ENCODE data around the gene DUOX2. TPM values are rescaled to one million over a fixed set of nuclear protein-coding genes. Genes with fewer than 3 reads are reported as not detected.

Gene DUOX2
- polyA plus RNA-seq, 1 donor (not counting 4 experiments of a cell fraction or from before 2014, with no cell fraction given): 0.31 TPM

- H3K9me3 ChIP-seq (ENCODE audit: control insufficient read depth, low read depth, low read length): no peaks in the 10 kb centered on the region
- no peaks in the 10 kb centered on the region for H3K9me1 ChIP-seq (ENCODE audit: control insufficient read depth, extremely low read depth, insufficient read depth, low read length)
- no peak for TF ChIP-seq CTCF (optimal IDR thresholded peaks at IDR 0.05 in 1 of 3, IDR thresholded peaks at IDR 0.05 in 1 of 3, conservative IDR thresholded peaks at IDR 0.05 in 1 of 3; ENCODE audit: extremely low read depth in 1 of 3, insufficient read depth in 2 of 3, low read length in 3 of 3)
- TF ChIP-seq EZH2 (IDR thresholded peaks at IDR 0.05; ENCODE audit: low read length): no peak
- no peak overlapping the region for H2AFZ ChIP-seq (ENCODE audit: control insufficient read depth, low read length)
- H3K9ac ChIP-seq (ENCODE audit: control insufficient read depth, extremely low read depth, insufficient read depth, low read length): no peak overlapping the region
- no peaks in the 10 kb centered on the region for H3K36me3 ChIP-seq (ENCODE audit: control insufficient read depth in 2 of 2, extremely low read depth in 1 of 2, insufficient read depth in 2 of 2, low read length in 2 of 2)
- FAIRE-seq (no peak), DNase-seq (ENCODE audit: low read depth, low spot score) (no peak)
- dilution Hi-C loops (cut with MboI; ENCODE audit: extremely low pct_ligation_motif_present, low sequenced_read_pairs): no loop called here
- H3K79me2 ChIP-seq (ENCODE audit: control insufficient read depth, insufficient read depth, low read length): no peaks in the 10 kb centered on the region
- H3K4me1 ChIP-seq (ENCODE audit: control insufficient read depth, extremely low read depth, insufficient read depth, low read length): no peaks in the 10 kb centered on the region
- H3K4me2 ChIP-seq (ENCODE audit: control insufficient read depth, extremely low read depth, insufficient read depth, low read depth, low read length): no peak overlapping the region
- no peak overlapping the region for H3K4me3 ChIP-seq (ENCODE audit: control insufficient read depth in 2 of 3, extremely low read depth in 1 of 3, insufficient read depth in 2 of 3, low read depth in 1 of 3, low read length in 3 of 3)
- peaks cover 10% of the 10 kb centered on the region for H3K27me3 ChIP-seq (ENCODE audit: control insufficient read depth, extremely low read depth, insufficient read depth, low read length)
- H4K20me1 ChIP-seq (ENCODE audit: control insufficient read depth, extremely low read depth, insufficient read depth, low read length): no peaks in the 10 kb centered on the region
- H3K27ac ChIP-seq (ENCODE audit: control insufficient read depth, insufficient read depth, low read length): no peak overlapping the region
These were observed 22.4 kb downstream of the DUOX2 start for GRCh38 chr15:45091576-45091975.

DNA sequence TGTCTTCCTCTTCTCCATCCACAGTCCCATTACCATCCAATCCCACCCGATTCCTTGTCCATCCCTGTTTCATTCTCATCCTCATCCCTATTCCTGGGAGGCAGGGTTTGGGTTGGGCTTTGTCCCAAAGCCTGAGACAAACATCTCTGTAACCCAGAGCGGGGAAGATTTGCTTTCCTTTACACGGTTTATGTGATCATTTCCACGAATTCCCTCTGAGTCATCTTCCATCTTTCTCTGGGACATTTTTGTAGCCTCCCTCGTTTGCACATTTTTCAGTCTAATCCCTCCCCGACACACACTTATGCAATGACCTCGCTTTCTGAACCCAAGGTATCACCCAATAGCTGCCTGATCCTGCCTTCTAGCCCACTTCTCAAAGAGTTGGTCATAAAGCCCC is 22.8 kb downstream of the DUOX2 start:
- Histone ChIP-seq H3K9me1 (ENCODE audit: control insufficient read depth, extremely low read depth, insufficient read depth, low read length) (no peaks in the 10 kb centered on the region), H3K36me3 (ENCODE audit: control insufficient read depth in 2 of 2, extremely low read depth in 1 of 2, insufficient read depth in 2 of 2, low read length in 2 of 2) (no peaks in the 10 kb centered on the region), H2AFZ (ENCODE audit: control insufficient read depth, low read length) (no peak overlapping the region), H3K4me2 (ENCODE audit: control insufficient read depth, extremely low read depth, insufficient read depth, low read depth, low read length) (no peak overlapping the region), H3K4me3 (ENCODE audit: control insufficient read depth in 2 of 3, extremely low read depth in 1 of 3, insufficient read depth in 2 of 3, low read depth in 1 of 3, low read length in 3 of 3) (no peak overlapping the region), H3K79me2 (ENCODE audit: control insufficient read depth, insufficient read depth, low read length) (no peaks in the 10 kb centered on the region), H3K27me3 (ENCODE audit: control insufficient read depth, extremely low read depth, insufficient read depth, low read length) (peaks cover 10% of the 10 kb centered on the region), H4K20me1 (ENCODE audit: control insufficient read depth, extremely low read depth, insufficient read depth, low read length) (no peaks in the 10 kb centered on the region), H3K4me1 (ENCODE audit: control insufficient read depth, extremely low read depth, insufficient read depth, low read length) (no peaks in the 10 kb centered on the region), H3K9me3 (ENCODE audit: control insufficient read depth, low read depth, low read length) (no peaks in the 10 kb centered on the region), H3K27ac (ENCODE audit: control insufficient read depth, insufficient read depth, low read length) (no peak overlapping the region), H3K9ac (ENCODE audit: control insufficient read depth, extremely low read depth, insufficient read depth, low read length) (no peak overlapping the region)
- TF ChIP-seq CTCF (optimal IDR thresholded peaks at IDR 0.05 in 1 of 3, IDR thresholded peaks at IDR 0.05 in 1 of 3, conservative IDR thresholded peaks at IDR 0.05 in 1 of 3; ENCODE audit: extremely low read depth in 1 of 3, insufficient read depth in 2 of 3, low read length in 3 of 3) (no peak), EZH2 (IDR thresholded peaks at IDR 0.05; ENCODE audit: low read length) (no peak)
- DNase-seq (ENCODE audit: low read depth, low spot score) (no peak), FAIRE-seq (no peak)
- dilution Hi-C loops (cut with MboI; ENCODE audit: extremely low pct_ligation_motif_present, low sequenced_read_pairs): no loop called here

All from keratinocyte (primary cell).